Cerebellar nuclear complex (tissue), 1 donor: ENCODE data around the gene HADHA.

Experiments used
- DNase-seq, 2 experiments: peaks; one replicate each; lab custom pipeline; 2025; lab: John Stamatoyannopoulos, UW

HADHA gene

DNA sequence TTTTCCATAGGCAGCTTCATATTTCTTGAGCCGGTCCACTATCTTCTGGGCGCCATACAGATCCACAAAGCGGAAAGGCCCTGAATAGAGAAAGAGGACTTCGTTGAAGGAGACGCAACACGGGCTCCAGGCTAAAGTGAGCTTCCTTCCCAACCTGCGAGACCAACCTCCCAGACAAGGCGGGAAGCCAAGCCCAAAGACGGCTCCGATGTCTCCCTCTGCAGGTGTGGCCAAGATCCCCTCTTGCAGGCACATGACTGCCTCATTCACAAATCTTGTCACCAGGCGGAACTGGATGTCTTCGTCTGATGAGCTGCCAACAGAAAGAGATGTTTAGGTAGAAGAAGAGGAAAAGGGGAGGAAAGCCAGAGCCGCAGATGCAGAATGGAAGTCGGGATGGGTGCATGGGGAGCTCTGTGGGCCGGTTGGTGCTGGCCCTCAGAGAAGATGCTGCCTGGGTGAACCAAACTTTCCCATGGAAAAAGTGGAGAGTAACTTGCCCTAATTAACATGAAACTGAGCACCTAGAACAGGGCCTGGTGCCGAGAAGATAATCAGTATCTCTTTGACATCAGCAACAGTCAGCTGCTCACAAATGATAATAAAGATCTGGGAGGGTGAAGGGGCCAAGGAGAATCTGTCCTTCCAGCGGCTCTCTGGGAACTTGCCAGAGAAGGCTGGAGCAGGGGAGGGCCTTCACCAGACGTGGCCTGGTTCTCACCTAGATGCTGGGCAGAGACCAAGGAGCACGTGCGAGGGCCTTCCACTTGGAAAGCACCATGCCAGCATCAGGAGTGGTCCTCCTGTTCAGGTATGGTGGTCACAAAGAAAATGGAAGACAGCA is 52.9 kb downstream of the HADHA start:
- DNase-seq = no peak

- no peak for DNase-seq
These were observed 54.1 kb downstream of the HADHA start for GRCh38 chr2:26190369-26190768.

DNA sequence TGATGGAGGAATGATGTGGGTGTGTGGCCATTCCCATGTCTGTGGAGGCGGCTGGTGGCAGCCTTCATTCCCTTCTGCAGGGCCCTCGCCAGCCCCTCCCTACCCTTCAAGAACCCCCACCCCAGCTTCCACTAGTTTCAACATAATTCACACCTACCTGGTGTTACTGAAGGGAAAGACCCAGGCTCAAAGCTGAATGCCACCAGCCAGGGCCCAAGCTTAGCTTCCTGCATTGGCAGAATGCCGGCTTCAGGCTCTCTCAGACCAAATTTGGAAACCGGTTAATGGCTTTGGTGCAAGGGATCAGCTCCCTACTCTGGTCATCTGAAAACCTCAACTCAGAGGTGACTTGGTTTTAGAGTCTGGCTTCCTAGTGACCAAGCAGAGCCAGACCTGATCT is 54.7 kb downstream of the HADHA start:
- DNase-seq = no peak

GRCh38 chr2:26189123-26189522 is 55.3 kb downstream of the HADHA start:
- DNase-seq = no peak

GRCh38 chr2:26187537-26188104 is 56.8 kb downstream of the HADHA start:
- DNase-seq = no peak

DNA sequence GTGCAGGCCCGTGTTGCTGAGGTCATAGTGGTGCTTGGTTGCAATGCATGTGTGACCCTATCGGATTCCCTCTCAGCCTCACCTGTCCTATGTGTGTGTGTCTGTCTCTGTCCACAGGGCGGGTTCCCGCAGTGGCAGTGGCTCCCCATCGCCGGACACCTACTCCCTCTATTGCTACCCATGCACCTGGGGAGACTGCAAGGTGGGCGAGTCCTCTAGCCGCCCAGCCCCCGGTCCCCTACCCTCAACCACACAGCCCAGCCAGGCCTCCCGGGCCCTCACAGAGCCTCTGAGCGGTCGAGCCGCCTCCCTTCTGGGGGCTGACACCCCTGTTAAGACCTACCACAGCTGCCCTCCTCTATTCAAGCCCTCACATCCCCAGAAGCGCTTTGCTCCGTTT is 57.3 kb downstream of the HADHA start:
- no peak for DNase-seq

DNA sequence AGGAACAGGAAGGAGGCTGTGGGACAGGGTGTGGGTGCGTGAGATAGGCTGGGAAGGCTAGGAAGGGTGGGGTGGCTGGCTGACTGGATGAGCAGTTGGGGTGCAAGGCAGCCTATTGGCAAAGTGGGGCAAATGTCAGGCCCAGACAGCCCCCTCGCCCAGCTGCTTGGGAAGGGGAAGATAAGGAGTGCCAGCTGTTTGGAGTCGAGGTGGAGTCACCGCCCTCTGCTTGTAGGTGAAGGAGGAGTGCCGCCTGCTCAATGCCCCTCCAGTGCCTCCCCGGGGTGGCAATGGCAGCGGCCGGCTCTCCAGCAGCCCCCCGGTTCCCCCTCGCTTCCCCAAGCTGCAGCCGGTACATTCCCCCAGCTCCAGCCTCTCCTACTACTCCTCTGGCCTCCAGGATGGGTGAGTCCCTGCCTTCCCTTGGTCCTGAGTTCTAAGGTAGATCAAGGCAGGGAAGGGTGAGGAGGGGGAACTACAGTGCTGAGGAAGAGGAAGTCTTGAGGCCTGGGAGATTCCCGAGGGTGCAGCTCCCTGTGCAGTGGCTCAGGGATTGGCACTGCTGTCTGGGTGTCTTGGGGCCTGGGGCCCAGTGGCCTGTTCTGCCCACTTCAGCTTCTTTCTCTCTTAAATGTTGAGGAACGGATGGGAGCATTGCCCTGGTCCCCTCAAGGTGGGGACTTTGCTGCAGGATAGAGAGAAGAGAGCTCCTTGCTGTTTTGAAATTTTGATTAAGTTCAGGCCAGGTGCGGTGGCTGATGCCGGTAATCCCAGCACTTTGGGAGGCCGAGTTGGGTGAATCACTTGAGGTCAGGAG is 58.3 kb downstream of the HADHA start:
- no peak for DNase-seq

DNA sequence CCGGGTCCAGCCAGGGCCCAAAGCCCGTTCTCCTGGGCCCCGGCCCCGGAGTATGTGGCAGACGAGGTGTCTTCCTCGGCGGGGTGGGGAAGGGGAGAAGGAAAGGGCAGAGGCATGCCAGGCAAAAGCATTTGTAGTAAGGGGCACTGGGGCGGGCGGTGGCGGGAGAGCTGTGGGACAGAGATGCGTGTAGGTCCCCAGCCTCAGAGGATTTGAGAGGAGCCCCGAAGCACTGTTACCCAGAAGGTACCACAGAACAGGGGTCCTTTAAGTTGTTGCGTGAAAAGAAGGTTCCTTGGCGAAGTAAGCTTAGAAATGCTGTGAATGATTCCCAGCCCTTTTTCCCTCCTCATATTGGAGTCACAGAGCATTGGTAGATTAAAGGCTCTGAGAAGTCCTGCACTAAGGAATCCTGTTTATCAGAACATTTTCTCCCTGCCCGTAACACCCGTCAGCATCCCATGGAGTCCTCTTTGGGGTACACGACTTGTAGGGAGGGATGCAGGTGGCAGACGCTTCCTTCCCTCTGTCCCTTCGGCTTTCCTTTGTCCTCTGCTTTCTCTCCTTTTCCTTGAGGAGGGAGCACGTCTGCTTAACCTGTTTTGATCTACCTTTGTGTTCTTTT is 59.0 kb downstream of the HADHA start:
- DNase-seq = no peak

DNA sequence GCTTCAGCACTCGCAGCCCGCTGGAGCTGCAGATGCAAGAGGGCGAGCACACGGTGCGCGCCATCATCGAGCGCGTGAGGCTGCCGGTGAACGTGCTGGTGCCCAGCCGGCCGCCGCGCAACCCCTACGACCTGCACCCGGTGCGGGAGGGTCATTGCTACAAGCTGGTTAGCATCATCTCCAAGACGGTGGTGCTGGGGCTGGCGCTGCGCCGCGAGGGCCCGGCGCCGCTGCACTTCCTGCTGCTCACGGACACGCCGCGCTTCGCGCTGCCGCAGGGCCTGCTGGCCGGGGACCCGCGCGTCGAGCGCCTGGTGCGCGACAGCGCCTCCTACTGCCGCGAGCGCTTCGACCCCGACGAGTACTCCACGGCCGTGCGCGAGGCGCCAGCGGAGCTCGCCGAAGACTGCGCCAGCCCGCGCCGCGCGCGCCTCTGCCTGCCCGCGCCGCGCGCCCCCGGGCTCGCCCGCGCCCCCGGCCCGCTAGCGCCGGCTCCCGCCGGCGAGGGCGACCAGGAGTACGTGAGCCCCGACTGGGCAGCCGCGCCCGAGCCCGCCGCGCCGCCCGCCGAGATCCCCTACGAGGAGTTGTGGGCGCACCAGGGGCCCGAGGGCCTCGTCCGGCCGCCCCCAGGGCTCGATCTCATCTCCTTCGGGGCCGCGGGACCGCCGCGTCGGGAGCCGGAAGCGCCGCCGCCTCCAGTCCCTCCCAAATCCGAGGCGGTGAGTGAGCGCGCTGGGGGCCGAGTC is 59.7 kb downstream of the HADHA start:
- no peak for DNase-seq

GRCh38 chr2:26184121-26184520 is 60.3 kb downstream of the HADHA start:
- no peak for DNase-seq

DNA sequence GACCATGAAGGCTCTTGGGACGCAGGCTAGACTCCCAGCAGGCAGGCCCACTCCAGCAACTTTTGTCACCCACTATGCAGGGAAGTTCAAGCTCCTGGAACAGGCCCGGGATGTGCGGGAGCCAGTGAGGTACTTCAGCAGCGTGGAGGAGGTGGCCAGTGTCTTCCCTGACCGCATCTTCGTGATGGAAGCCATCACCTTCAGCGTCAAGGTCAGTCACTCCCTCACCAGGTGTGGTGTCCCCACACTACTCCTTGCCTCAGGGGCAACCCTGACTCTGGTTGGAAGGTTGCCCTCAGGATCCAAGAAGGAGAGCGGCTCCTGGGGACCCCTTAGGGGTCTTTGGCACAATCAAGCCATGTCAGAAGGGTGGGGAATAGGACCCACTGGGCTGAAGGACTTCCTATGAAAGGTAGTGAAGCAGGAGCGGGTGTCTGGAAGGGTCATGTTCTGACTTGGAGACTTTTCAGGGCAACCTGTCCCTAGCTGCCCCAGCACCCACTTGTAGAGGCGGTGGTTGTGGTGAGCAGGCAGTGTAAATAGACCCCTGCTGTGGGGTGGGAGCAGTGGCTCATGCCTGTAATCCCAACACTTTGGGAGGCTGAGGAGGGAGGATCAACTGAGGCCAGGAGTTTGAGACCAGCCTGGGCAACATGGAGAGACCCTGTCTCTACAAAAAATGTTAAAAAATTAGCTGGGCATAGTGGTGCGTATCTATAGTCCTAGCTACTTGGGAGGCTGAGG is 61.4 kb downstream of the HADHA start:
- DNase-seq = no peak

GRCh38 chr2:26182441-26182840 is 62.0 kb downstream of the HADHA start:
- no peak for DNase-seq

- DNase-seq = no peak
These were observed 65.0 kb downstream of the HADHA start for GRCh38 chr2:26179446-26179913.

GRCh38 chr2:26178746-26179436 is 65.5 kb downstream of the HADHA start:
- DNase-seq = no peak

- no peak for DNase-seq
These were observed 66.2 kb downstream of the HADHA start for GRCh38 chr2:26178246-26178645.

DNA sequence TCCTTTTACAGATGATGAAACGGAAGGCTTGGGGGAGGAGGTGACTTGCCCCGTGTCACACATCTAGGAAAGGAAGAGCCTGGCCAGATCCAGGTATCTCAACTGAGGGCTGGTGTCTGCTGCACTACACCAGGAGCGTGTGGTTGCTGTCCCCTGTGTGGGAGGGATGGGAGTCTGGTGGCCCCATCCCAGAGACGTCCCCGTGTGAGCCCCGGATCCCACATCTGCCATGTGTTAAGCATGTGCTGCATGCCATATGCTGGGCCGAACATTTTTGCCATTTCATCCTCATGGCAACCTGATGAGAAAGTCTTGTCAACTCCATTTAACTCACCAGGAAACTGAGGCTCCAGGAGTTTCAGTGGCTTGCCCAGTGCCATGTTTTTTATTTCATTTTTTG is 67.3 kb downstream of the HADHA start:
- no peak for DNase-seq

GRCh38 chr2:26176279-26176615 is 68.2 kb downstream of the HADHA start:
- DNase-seq = no peak

- no peak for DNase-seq
These were observed 68.8 kb downstream of the HADHA start for GRCh38 chr2:26175466-26176278.

DNA sequence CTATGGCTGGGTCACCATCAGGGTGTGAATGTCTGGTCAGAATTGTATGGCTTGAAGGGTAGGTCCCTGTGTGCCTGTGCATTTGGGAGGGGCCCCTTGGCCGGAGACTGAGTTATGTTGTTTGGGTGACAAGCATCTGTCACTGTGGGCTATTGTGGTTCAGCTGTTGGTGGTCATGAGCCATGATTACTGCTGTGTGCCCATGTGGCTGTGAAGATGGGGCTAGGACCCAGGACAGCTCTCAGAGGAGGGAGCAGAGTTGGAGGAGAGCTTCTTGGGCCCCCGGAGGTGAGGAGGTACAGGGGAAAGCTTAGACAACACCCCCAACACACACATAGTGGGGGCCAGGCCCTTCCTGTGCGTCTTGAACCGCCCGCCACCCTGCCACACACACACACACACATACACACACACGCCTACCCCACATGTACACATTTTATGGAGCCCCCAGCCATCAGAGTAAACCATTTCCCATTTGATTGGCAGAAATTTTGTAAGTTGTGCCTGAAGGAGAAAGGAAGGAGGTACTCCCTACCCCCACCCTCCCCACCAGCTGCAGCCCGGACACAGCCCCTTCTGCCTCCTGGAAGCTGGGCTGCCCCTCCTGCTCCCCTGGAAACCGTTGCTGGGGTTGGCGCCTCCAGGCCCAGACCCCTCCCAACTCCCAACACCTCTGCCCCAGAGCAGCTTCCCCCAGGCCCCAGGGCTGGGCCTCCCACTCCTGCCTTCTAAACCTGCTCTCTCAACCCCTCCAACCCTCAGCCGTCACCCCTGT is 69.6 kb downstream of the HADHA start:
- DNase-seq = no peak
